WTC11 (cell line): ENCODE results near the gene GRIK2.

Source experiments
- CBFB ChIP-seq: sonication (generic); formaldehyde crosslinking; IDR thresholded peaks from 2 replicates; pipeline ENCODE4 v1.8.1; 2022; ENCODE audit warnings: mild to moderate bottlenecking, low read depth, missing genetic modification reagents
- CTCF ChIP-seq: fragments of 200-600 bp; IDR thresholded peaks from 2 replicates; pipeline ENCODE4 v1.8.0; 2022; ENCODE audit warnings: antibody characterized with exemption
- E2F1 ChIP-seq: sonication (generic); formaldehyde crosslinking; IDR thresholded peaks from 2 replicates; pipeline ENCODE4 v1.8.0; 2022; ENCODE audit warnings: mild to moderate bottlenecking, missing genetic modification reagents
- ELF4 ChIP-seq: sonication (generic); formaldehyde crosslinking; IDR thresholded peaks from 2 replicates; pipeline ENCODE4 v1.8.1; 2022; ENCODE audit warnings: low read depth, mild to moderate bottlenecking, moderate library complexity, missing genetic modification reagents
- NFYB ChIP-seq: sonication (generic); formaldehyde crosslinking; conservative IDR thresholded peaks from 2 replicates; pipeline ENCODE4 v1.8.0; 2022; ENCODE audit warnings: low read depth, missing genetic modification reagents
- SP1 ChIP-seq: sonication (generic); formaldehyde crosslinking; conservative IDR thresholded peaks from 2 replicates; pipeline ENCODE4 v1.8.1; 2022; ENCODE audit warnings: missing genetic modification reagents
- USF2 ChIP-seq: sonication (generic); formaldehyde crosslinking; IDR thresholded peaks from 2 replicates; pipeline ENCODE4 v1.8.1; 2023; ENCODE audit warnings: mild to moderate bottlenecking, missing genetic modification reagents, moderate library complexity
- ZNF138 ChIP-seq: sonication (generic); formaldehyde crosslinking; conservative IDR thresholded peaks from 2 replicates; pipeline ENCODE4 v1.8.1; 2022; ENCODE audit warnings: mild to moderate bottlenecking, moderate library complexity, missing genetic modification reagents

GRCh38 chr6:101544286-101544685, 150.8 kb downstream of the GRIK2 start:
- no peak for TF ChIP-seq SP1 (CRISPR knock-in tag)
- no peak for TF ChIP-seq CTCF
- TF ChIP-seq ZNF138 (CRISPR knock-in tag) = no peak
- TF ChIP-seq ELF4 (CRISPR knock-in tag) = no peak
- TF ChIP-seq E2F1 = no peak
- no peak for TF ChIP-seq USF2
- no peak for TF ChIP-seq NFYB (CRISPR knock-in tag)
- TF ChIP-seq CBFB (CRISPR knock-in tag) = no peak
